ENCODE data around the gene LIMD2.

Gene LIMD2

GRCh38 chr17:63741408-63742173 lies 41.7 kb upstream of the LIMD2 start, which contains the start of gene STRADA (continued):
- TF ChIP-seq INSM2 (tag by site-specific recombination; IDR thresholded peaks at IDR 0.05) = no peak
- peak; percentile 39; the same call in 1 of the 2 replicates for TF ChIP-seq ZNF398 (tag by site-specific recombination; IDR thresholded peaks at IDR 0.05)
- TF ChIP-seq ZNF10 (tag by site-specific recombination; IDR thresholded peaks at IDR 0.05) = no peak
- peak; percentile 87; the same call in 1 of the 2 replicates for TF ChIP-seq ZNF391 (tag by site-specific recombination; IDR thresholded peaks at IDR 0.05; ENCODE audit: borderline replicate concordance, low read depth)
- peak; percentile 32; the same call in 1 of the 2 replicates for TF ChIP-seq ZNF768 (tag by site-specific recombination; IDR thresholded peaks at IDR 0.05)
- TF ChIP-seq ZNF626 (tag by site-specific recombination; IDR thresholded peaks at IDR 0.05) = no peak
- TF ChIP-seq ATF2 (tag by site-specific recombination; IDR thresholded peaks at IDR 0.05; ENCODE audit: low read depth) = no peak
- peak; percentile 87 for TF ChIP-seq ZBTB11 (tag by site-specific recombination; conservative IDR thresholded peaks at IDR 0.05; ENCODE audit: low read depth)
- TF ChIP-seq ZNF324 (tag by site-specific recombination; IDR thresholded peaks at IDR 0.05) = peak; percentile 88
- peak; percentile 16; the same call in 1 of the 2 replicates for TF ChIP-seq GLI4 (tag by site-specific recombination; IDR thresholded peaks at IDR 0.05)
- no peak for TF ChIP-seq MEIS1 (CRISPR knock-in tag; IDR thresholded peaks at IDR 0.05; ENCODE audit: borderline replicate concordance)
- TF ChIP-seq PRDM2 (tag by site-specific recombination; IDR thresholded peaks at IDR 0.05; ENCODE audit: borderline replicate concordance) = no peak
- 0 out of 2 replicates have a peak, but pooled peaks have one; percentile 19 for TF ChIP-seq FEZF1 (tag by site-specific recombination; IDR thresholded peaks at IDR 0.05)
- TF ChIP-seq ZNF211 (tag by site-specific recombination; IDR thresholded peaks at IDR 0.05; ENCODE audit: low read depth) = no peak
- no peak for TF ChIP-seq ZNF26 (tag by site-specific recombination; IDR thresholded peaks at IDR 0.05)
- no peak for TF ChIP-seq GLI2 (tag by site-specific recombination; IDR thresholded peaks at IDR 0.05; ENCODE audit: borderline replicate concordance, low read depth)
- TF ChIP-seq ZNF114 (tag by site-specific recombination; IDR thresholded peaks at IDR 0.05) = no peak
- TF ChIP-seq ZFHX2 (tag by site-specific recombination; conservative IDR thresholded peaks at IDR 0.05) = peak; percentile 94
- TF ChIP-seq HOXD13 (CRISPR knock-in tag; IDR thresholded peaks at IDR 0.05; ENCODE audit: borderline replicate concordance) = peak; percentile 78; the same call in 1 of the 2 replicates
- 0 out of 2 replicates have a peak, but pooled peaks have one; percentile 55 for TF ChIP-seq ZNF837 (tag by site-specific recombination; IDR thresholded peaks at IDR 0.05)
- TF ChIP-seq ZNF423 (tag by site-specific recombination; IDR thresholded peaks at IDR 0.05) = peak; percentile 69
- no peak for TF ChIP-seq ZNF19 (tag by site-specific recombination; IDR thresholded peaks at IDR 0.05; ENCODE audit: low read depth)
